HCT116 (cell line): ENCODE results near the gene CELF4. TPM values are rescaled to one million over a fixed set of nuclear protein-coding genes. Genes with fewer than 3 reads are reported as not detected.

Experiments
- ATAC-seq: fragments of 200-7000 bp; cut with Tn5 transposase; 2 replicates; pipeline ENCODE4 v1.9.1; 2020; ENCODE audit warnings: mild to moderate bottlenecking, moderate library complexity
- BruUV-seq: library from RNA; stranded (reverse); fragments of 400-500 nt; replicated peaks from 2 replicates; lab custom pipeline; 2021; lab: Mats Ljungman, UMichigan
- CTCF ChIA-PET: fragments of 300-600 bp; sonication (Branson Sonifier 250); formaldehyde crosslinking; loops from one replicate; lab custom pipeline; 2021; ENCODE audit warnings: antibody characterized with exemption; lab: Charles Lee
- POLR2A ChIA-PET: fragments of 300-600, 350-600 bp; sonication (Branson Sonifier 250); formaldehyde crosslinking; loops from one replicate; lab custom pipeline; 2021; ENCODE audit warnings: antibody characterized with exemption; lab: Charles Lee
- RAD21 ChIA-PET, 2 experiments: fragments of 300-600 bp; sonication (Branson Sonifier 250); formaldehyde crosslinking; loops; one replicate each; lab custom pipeline; 2023; ENCODE audit warnings: low total read pairs in 2 of 2; ENCODE audit not compliant: uncharacterized antibody in 2 of 2, unreplicated experiment in 2 of 2, low non-redundant PET in 1 of 2; lab: Charles Lee
- DNase-seq: peaks from one replicate; pipeline ENCODE4 v3.0.0-alpha.2; 2010; ENCODE audit warnings: low read depth, low spot score
- H2AFZ ChIP-seq: fragments of 200-600 bp; shearing (Covaris generic), sonication (generic); 2 replicates; pipeline ENCODE4 v1.6.1; 2017; ENCODE audit warnings: low read depth, mixed run types, mixed read lengths, antibody characterized with exemption, low read length; ENCODE audit not compliant: poor library complexity, severe bottlenecking
- H3K27ac ChIP-seq: 2 replicates; pipeline ENCODE4 v1.5.1; 2012; ENCODE audit warnings: low read depth, low read length
- H3K27me3 ChIP-seq: fragments of 200-600 bp; sonication (generic); 2 replicates; pipeline ENCODE4 v1.6.1; 2016; ENCODE audit warnings: mixed run types, low read length, mixed read lengths; ENCODE audit not compliant: insufficient read depth
- H3K36me3 ChIP-seq, 2 experiments: fragments of 200-500 bp in 1 of 2; fragments of 200-600 bp in 1 of 2; sonication (Bioruptor generic) in 1 of 2; sonication (generic) in 1 of 2; 2 replicates each; pipeline versions ENCODE4 v1.5.1 to v1.6.1; 2014 to 2016; ENCODE audit warnings: low read length in 2 of 2, inconsistent platforms in 1 of 2, mixed read lengths in 1 of 2, mixed run types in 1 of 2; ENCODE audit not compliant: insufficient read depth in 2 of 2, control insufficient read depth in 1 of 2
- H3K4me1 ChIP-seq, 2 experiments: fragments of 200-600 bp in 1 of 2; sonication (generic) in 1 of 2; 2 replicates each; pipeline versions ENCODE4 v1.5.1 to v1.6.1; 2012 to 2017; ENCODE audit warnings: low read length in 2 of 2, inconsistent platforms in 1 of 2, mild to moderate bottlenecking in 1 of 2, mixed read lengths in 1 of 2, mixed run types in 1 of 2, moderate library complexity in 1 of 2; ENCODE audit not compliant: insufficient read depth in 2 of 2, control insufficient read depth in 1 of 2
- H3K4me2 ChIP-seq: fragments of 200-600 bp; sonication (generic); 2 replicates; pipeline ENCODE4 v1.6.1; 2017; ENCODE audit warnings: mixed run types, low read length, mixed read lengths
- H3K4me3 ChIP-seq, 2 experiments: fragments of 200-600 bp in 1 of 2; sonication (generic) in 1 of 2; replicated peaks in 1 of 2; 2 replicates each; pipeline ENCODE4 v1.5.1; 2011 to 2016; ENCODE audit warnings: low read length in 2 of 2, control low read depth in 1 of 2, low read depth in 1 of 2, mild to moderate bottlenecking in 1 of 2, mixed read lengths in 1 of 2, mixed run types in 1 of 2
- H3K79me2 ChIP-seq: fragments of 200-600 bp; sonication (generic); 2 replicates; pipeline ENCODE4 v1.6.1; 2017; ENCODE audit warnings: mild to moderate bottlenecking, mixed run types, low read length, moderate library complexity, mixed read lengths; ENCODE audit not compliant: insufficient read depth
- H3K9ac ChIP-seq: fragments of 200-600 bp; sonication (generic); 2 replicates; pipeline ENCODE4 v1.6.1; 2016; ENCODE audit warnings: low read length, mixed read lengths
- H3K9me2 ChIP-seq: fragments of 200-600 bp; sonication (generic), shearing (Covaris generic); 2 replicates; pipeline ENCODE4 v1.6.1; 2017; ENCODE audit warnings: mixed run types, mild to moderate bottlenecking, moderate library complexity; ENCODE audit not compliant: insufficient read depth
- H3K9me3 ChIP-seq, 2 experiments: fragments of 200-500 bp in 1 of 2; fragments of 200-600 bp in 1 of 2; sonication (Bioruptor generic) in 1 of 2; sonication (generic) in 1 of 2; 2 replicates each; pipeline ENCODE4 v1.6.1; 2014 to 2017; ENCODE audit warnings: low read length in 2 of 2, mixed read lengths in 2 of 2, inconsistent platforms in 1 of 2, low read depth in 1 of 2, mild to moderate bottlenecking in 1 of 2, mixed run types in 1 of 2, moderate library complexity in 1 of 2; ENCODE audit not compliant: control insufficient read depth in 1 of 2, insufficient read depth in 1 of 2
- H4K20me1 ChIP-seq: fragments of 200-600 bp; sonication (generic), shearing (Covaris generic); 2 replicates; pipeline ENCODE4 v1.6.1; 2017; ENCODE audit warnings: mixed run types, mild to moderate bottlenecking, moderate library complexity; ENCODE audit not compliant: insufficient read depth
- CEBPB ChIP-seq: IDR thresholded peaks from 2 replicates; pipeline ENCODE4 v1.6.1; 2012; ENCODE audit warnings: low read depth
- EGR1 ChIP-seq: IDR thresholded peaks from 2 replicates; pipeline ENCODE4 v1.6.1; 2012; ENCODE audit warnings: low read depth
- EZH2 ChIP-seq: fragments of 200-600 bp; sonication (generic); IDR thresholded peaks from 2 replicates; pipeline ENCODE4 v1.6.1; 2017; ENCODE audit warnings: antibody characterized with exemption, mixed run types
- EZH2phosphoT487 ChIP-seq: fragments of 200-600 bp; IDR thresholded peaks from 2 replicates; pipeline ENCODE4 v1.6.1; 2018; ENCODE audit warnings: antibody characterized with exemption, borderline replicate concordance
- FOSL1 ChIP-seq: IDR thresholded peaks from 2 replicates; pipeline ENCODE4 v1.6.1; 2012; ENCODE audit warnings: low read depth
- POLR2A ChIP-seq: IDR thresholded peaks from 2 replicates; pipeline ENCODE4 v1.7.0; 2011; ENCODE audit warnings: borderline replicate concordance; ENCODE audit not compliant: insufficient read depth, insufficient read length; ENCODE audit errors: extremely low read depth
- POLR2AphosphoS5 ChIP-seq: IDR thresholded peaks from 2 replicates; pipeline ENCODE4 v1.6.1; 2011; ENCODE audit warnings: mild to moderate bottlenecking, low read depth, low read length, moderate library complexity
- ZFX ChIP-seq: fragments of 450-650 bp; IDR thresholded peaks from 2 replicates; pipeline ENCODE4 v1.6.1; 2017
- intact Hi-C: fragments of 100-400 bp; cut with micrococcal nuclease; formaldehyde crosslinking; loops from 2 replicates; pipeline ENCODE4 v1.10.0; 2022
- total RNA-seq: library from RNA; stranded (reverse); gene quantifications from one replicate; pipeline ENCODE4 v1.2.1, GENCODE V29; 2021; ENCODE audit not compliant: unreplicated experiment
- TF ChIP-seq, protein P1 (sequence below): IDR thresholded peaks from 2 replicates; pipeline ENCODE4 v1.6.1; 2012; ENCODE audit warnings: low read depth
- TF ChIP-seq, protein P2 (sequence below), 3 experiments: fragments of 200-600 bp in 1 of 3; sonication (generic) in 1 of 3; IDR thresholded peaks in 2 of 3; conservative IDR thresholded peaks in 1 of 3; 2 replicates each; pipeline ENCODE4 v1.5.1; 2012 to 2017; ENCODE audit warnings: low read depth in 2 of 3, low read length in 2 of 3, antibody characterized with exemption in 1 of 3, borderline replicate concordance in 1 of 3, control low read depth in 1 of 3, mild to moderate bottlenecking in 1 of 3, mixed read lengths in 1 of 3, mixed run types in 1 of 3, moderate library complexity in 1 of 3; ENCODE audit not compliant: insufficient read depth in 1 of 3

CELF4 gene
- total RNA-seq, 1 experiment from 2014 or later, result not detected

DNA sequence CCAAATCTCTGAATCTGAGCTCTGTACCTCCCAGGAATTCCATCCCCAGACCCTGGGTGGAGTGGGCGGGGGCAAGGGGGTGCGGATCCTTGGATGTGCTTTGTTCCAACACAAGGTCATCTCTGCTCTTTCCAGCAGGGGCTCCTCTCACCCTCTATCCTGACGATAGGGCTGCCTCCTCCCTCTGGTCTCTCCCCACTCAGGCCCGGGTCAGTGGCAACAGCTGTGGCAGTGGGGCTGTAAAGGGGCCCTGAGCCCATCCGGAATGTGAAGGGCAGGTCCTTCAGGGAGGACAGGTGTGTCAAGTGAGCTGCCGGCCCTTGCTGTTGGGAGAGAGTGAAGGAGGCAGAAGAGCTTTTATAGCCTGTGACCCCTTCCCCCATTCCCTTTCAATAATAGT is 167.8 kb downstream of the CELF4 start (continued):
- TF ChIP-seq, protein P1, sequence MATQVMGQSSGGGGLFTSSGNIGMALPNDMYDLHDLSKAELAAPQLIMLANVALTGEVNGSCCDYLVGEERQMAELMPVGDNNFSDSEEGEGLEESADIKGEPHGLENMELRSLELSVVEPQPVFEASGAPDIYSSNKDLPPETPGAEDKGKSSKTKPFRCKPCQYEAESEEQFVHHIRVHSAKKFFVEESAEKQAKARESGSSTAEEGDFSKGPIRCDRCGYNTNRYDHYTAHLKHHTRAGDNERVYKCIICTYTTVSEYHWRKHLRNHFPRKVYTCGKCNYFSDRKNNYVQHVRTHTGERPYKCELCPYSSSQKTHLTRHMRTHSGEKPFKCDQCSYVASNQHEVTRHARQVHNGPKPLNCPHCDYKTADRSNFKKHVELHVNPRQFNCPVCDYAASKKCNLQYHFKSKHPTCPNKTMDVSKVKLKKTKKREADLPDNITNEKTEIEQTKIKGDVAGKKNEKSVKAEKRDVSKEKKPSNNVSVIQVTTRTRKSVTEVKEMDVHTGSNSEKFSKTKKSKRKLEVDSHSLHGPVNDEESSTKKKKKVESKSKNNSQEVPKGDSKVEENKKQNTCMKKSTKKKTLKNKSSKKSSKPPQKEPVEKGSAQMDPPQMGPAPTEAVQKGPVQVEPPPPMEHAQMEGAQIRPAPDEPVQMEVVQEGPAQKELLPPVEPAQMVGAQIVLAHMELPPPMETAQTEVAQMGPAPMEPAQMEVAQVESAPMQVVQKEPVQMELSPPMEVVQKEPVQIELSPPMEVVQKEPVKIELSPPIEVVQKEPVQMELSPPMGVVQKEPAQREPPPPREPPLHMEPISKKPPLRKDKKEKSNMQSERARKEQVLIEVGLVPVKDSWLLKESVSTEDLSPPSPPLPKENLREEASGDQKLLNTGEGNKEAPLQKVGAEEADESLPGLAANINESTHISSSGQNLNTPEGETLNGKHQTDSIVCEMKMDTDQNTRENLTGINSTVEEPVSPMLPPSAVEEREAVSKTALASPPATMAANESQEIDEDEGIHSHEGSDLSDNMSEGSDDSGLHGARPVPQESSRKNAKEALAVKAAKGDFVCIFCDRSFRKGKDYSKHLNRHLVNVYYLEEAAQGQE, result no peak
- TF ChIP-seq EZH2phosphoT487, result no peak

DNA sequence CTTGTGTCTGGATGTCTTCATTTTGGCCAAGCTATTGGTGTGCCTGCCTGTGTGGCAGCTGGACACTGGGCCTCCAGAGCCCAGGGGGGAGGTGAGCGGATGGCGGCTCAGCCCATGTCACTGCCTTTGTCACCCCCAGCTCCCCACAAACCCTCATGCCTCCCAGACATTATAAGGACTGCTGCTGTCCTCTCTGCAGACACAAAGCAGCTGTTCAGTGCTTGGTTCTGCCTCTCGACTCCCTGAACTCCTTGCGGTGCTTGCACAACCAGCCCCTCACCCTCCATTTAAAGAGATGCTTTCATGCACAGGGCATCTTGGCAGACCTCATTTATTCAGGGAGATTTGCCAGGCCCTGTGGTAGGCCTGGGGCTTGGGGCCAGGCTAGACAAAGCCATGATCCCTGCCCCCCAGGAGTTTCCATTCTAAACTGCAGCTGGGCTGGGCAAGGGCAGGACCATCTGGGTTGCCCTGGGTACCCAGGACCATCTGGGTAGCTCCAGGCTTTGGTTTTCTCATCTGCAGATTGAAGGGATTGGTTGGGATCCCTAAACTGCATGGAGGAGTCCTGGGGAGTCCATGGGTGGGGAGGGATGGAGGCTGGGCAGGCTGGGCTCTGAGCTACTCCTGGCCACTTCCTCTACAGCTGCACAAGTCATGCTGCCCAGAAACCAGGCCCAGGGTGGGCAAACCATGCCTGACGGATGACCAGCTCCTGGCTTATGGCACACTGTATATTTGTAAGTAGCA is 168.5 kb downstream of the CELF4 start:
- no peak overlapping the region for H3K9ac ChIP-seq
- DNase-seq, result no peak
- H3K9me3 ChIP-seq, result no peaks in the 10 kb centered on the region
- H3K4me2 ChIP-seq, result no peak overlapping the region
- no peaks in the 10 kb centered on the region for H3K9me2 ChIP-seq
- intact Hi-C loops, result no loop called here
- no peak overlapping the region for H3K27ac ChIP-seq
- ChIA-PET CTCF (no interaction called here), RAD21 (no interaction called here), POLR2A (no interaction called here)
- H3K36me3 ChIP-seq, result no peaks in the 10 kb centered on the region
- H2AFZ ChIP-seq, result no peak overlapping the region
- H3K79me2 ChIP-seq, result no peaks in the 10 kb centered on the region
- no peak overlapping the region for H3K4me3 ChIP-seq
- TF ChIP-seq, protein P1, result no peak
- TF ChIP-seq POLR2AphosphoS5, result no peak
- no peak for TF ChIP-seq CEBPB
- TF ChIP-seq EZH2, result no peak
- TF ChIP-seq EZH2phosphoT487, result no peak
- no peak for TF ChIP-seq ZFX
- no peak for TF ChIP-seq POLR2A
- no peak for TF ChIP-seq EGR1
- TF ChIP-seq FOSL1, result no peak
- TF ChIP-seq, protein P2, sequence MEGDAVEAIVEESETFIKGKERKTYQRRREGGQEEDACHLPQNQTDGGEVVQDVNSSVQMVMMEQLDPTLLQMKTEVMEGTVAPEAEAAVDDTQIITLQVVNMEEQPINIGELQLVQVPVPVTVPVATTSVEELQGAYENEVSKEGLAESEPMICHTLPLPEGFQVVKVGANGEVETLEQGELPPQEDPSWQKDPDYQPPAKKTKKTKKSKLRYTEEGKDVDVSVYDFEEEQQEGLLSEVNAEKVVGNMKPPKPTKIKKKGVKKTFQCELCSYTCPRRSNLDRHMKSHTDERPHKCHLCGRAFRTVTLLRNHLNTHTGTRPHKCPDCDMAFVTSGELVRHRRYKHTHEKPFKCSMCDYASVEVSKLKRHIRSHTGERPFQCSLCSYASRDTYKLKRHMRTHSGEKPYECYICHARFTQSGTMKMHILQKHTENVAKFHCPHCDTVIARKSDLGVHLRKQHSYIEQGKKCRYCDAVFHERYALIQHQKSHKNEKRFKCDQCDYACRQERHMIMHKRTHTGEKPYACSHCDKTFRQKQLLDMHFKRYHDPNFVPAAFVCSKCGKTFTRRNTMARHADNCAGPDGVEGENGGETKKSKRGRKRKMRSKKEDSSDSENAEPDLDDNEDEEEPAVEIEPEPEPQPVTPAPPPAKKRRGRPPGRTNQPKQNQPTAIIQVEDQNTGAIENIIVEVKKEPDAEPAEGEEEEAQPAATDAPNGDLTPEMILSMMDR (IDR thresholded peaks at IDR 0.05 in 2 of 3, conservative IDR thresholded peaks at IDR 0.05 in 1 of 3; ENCODE audit: borderline replicate concordance in 1 of 3, insufficient read depth in 1 of 3, low read depth in 2 of 3, low read length in 2 of 3), result no peak
- no TSS peak for BruUV-seq
- ATAC-seq, result no peak
- peaks cover 11 to 14% of the 10 kb centered on the region in 2 experiments; a peak in 3 of 4 replicates for H3K4me1 ChIP-seq
- peaks cover 7% of the 10 kb centered on the region; the same call in 1 of the 2 replicates for H3K27me3 ChIP-seq
- H4K20me1 ChIP-seq, result no peaks in the 10 kb centered on the region
